GM19025 (cell line): ENCODE measurements around the gene CEP164.

Experiments used
- ATAC-seq: cut with Tn5 transposase; IDR thresholded peaks from one replicate; pipeline ENCODE4 v1.9.1; 2021; ENCODE audit warnings: mild to moderate bottlenecking, low read depth, moderate library complexity; ENCODE audit not compliant: unreplicated experiment

The CEP164 gene

GRCh38 chr11:117457835-117458234 lies 130.2 kb downstream of the CEP164 start:
- ATAC-seq: no peak

- ATAC-seq: no peak
These were observed 130.8 kb downstream of the CEP164 start for GRCh38 chr11:117458275-117459122.

- ATAC-seq: no peak
These were observed 131.7 kb downstream of the CEP164 start for GRCh38 chr11:117459123-117459978.

GRCh38 chr11:117459979-117460300 lies 132.3 kb downstream of the CEP164 start:
- ATAC-seq: no peak

- no peak for ATAC-seq
These were observed 133.9 kb downstream of the CEP164 start for GRCh38 chr11:117461396-117462182.

- no peak for ATAC-seq
These were observed 134.7 kb downstream of the CEP164 start for GRCh38 chr11:117462183-117462863.

- no peak for ATAC-seq
These were observed 135.2 kb downstream of the CEP164 start for GRCh38 chr11:117462864-117463247.
